ENCODE measurements around the gene DDX17.

Gene DDX17

DNA sequence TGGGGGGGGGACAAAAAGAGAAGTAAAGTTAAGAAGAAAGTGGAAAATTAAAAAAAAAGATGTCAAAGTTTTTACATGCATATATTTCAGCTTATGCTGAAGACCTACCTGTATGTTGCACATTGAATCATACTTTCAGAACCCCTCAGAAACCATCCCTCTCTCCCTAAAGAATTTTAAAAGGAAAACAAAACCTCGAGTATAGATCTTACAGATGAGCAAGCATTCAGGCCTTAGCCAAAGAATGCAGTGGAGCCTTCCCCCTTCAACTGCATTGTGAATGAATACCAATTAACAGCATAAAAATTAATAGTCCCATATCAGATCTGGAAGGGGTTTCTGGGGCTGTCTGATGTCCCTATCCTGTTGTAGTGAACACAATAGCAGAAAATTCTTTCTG, 21.9 kb downstream of the DDX17 start:
- CTCF ChIA-PET = interaction anchor here (0.6 kb wide), 1 partner anchor 88 kb away, joined by 3 read pairs; no protein-coding TSS in a partner anchor

DNA sequence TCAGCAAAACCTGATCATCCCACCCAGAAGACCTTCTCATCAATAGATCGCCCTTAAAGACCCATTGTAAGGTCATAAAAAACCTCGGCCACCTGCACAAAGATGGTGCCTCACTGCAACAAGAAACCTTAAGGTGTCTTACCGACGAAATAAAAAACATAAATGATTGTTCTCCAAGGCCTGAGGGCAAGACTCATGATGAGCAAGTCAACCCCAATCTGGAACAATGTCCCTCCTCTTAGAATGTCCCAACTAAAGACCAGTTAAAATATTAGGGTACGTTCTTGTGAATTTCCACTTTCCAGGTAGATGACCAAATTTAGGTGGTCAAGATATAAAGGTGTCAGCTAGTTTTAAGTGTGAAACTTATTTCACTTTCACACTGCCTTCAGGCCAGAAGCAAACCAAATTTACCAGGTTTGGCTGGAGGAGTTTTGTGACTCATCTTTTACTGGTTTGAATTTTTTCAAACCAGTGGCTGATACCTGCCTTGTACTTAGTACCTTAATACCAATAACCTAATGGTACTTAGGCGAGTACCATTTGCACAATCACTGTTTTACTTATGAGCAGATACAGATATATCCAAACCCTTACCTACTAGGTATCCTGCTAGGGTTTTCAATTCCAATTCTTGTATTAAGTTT, 23.3 kb downstream of the DDX17 start:
- ChIA-PET CTCF (interaction anchor here (0.7 kb wide), 1 partner anchor 15 kb away, joined by 3 read pairs; the partner anchor contains the start of gene KDELR3), POLR2A (no interaction called here)
- no peak for DNase-seq (ENCODE audit: extremely low spot score)
- no peak for TF ChIP-seq SUZ12 (IDR thresholded peaks at IDR 0.05)
- no peak for TF ChIP-seq ZNF384 (IDR thresholded peaks at IDR 0.05)
- no peak for TF ChIP-seq BHLHE40 (IDR thresholded peaks at IDR 0.05; ENCODE audit: borderline replicate concordance)
- no peak for TF ChIP-seq FOXM1 (IDR thresholded peaks at IDR 0.05; ENCODE audit: borderline replicate concordance)
- TF ChIP-seq HDGF (IDR thresholded peaks at IDR 0.05; ENCODE audit: borderline replicate concordance) = no peak
- no peak for TF ChIP-seq NFRKB (IDR thresholded peaks at IDR 0.05)

More for the DNA sequence above, 21.9 kb downstream of the DDX17 start:
- POLR2A ChIA-PET = interaction anchor here (1.0 to 2.3 kb wide), 3 partner anchors 11 to 21 kb away, joined by 3 to 9 read pairs (median 5); partner anchors contain the start of gene KDELR3
- no peak for DNase-seq (ENCODE audit: extremely low spot score)
- TF ChIP-seq ARNT (IDR thresholded peaks at IDR 0.05) (no peak), ZNF384 (IDR thresholded peaks at IDR 0.05) (no peak), FOXM1 (IDR thresholded peaks at IDR 0.05; ENCODE audit: borderline replicate concordance) (no peak), TARDBP (IDR thresholded peaks at IDR 0.05) (no peak), NFRKB (IDR thresholded peaks at IDR 0.05) (no peak), HDGF (IDR thresholded peaks at IDR 0.05; ENCODE audit: borderline replicate concordance) (no peak), FOXA1 (IDR thresholded peaks at IDR 0.05) (no peak), SP1 (IDR thresholded peaks at IDR 0.05) (no peak), CTBP1 (IDR thresholded peaks at IDR 0.05; ENCODE audit: borderline replicate concordance) (no peak), SUZ12 (IDR thresholded peaks at IDR 0.05) (no peak), BHLHE40 (IDR thresholded peaks at IDR 0.05; ENCODE audit: borderline replicate concordance) (no peak), LEF1 (IDR thresholded peaks at IDR 0.05; ENCODE audit: borderline replicate concordance) (no peak), L3MBTL2 (conservative IDR thresholded peaks at IDR 0.05) (no peak), FOXK2 (IDR thresholded peaks at IDR 0.05) (no peak), ELF4 (IDR thresholded peaks at IDR 0.05) (no peak)
- TF ChIP-seq, protein P1, sequence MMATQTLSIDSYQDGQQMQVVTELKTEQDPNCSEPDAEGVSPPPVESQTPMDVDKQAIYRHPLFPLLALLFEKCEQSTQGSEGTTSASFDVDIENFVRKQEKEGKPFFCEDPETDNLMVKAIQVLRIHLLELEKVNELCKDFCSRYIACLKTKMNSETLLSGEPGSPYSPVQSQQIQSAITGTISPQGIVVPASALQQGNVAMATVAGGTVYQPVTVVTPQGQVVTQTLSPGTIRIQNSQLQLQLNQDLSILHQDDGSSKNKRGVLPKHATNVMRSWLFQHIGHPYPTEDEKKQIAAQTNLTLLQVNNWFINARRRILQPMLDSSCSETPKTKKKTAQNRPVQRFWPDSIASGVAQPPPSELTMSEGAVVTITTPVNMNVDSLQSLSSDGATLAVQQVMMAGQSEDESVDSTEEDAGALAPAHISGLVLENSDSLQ (IDR thresholded peaks at IDR 0.05) = no peak

DNA sequence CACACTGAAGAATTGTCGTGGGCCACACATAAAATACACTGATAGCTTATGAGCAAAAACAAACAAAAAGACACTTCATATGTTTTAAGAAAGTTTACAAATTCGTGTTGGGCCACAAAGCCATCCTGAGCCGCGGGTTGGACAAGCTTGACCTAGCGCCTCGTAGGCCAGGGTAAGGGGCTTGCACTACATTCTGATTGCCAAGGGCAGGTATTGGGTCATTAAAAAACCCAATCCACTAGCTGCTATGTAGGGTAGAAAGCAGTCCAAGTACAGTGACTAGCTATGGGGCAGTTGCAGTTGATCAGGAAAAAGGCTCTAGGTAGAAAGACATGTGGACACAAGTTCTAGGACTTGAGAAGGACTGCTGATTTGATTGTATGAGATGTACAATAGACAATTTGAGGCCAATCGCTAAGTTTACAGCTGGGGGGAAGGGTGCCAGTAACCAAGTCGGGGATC, 24.2 kb downstream of the DDX17 start:
- ChIA-PET POLR2A (interaction anchor here (0.8 to 2.8 kb wide), 3 partner anchors 13 to 89 kb away, joined by 3 to 10 read pairs (median 3); no protein-coding TSS in a partner anchor), CTCF (interaction anchor here (0.7 kb wide), 1 partner anchor 14 kb away, joined by 3 read pairs; the partner anchor contains the start of gene KDELR3)
- TF ChIP-seq ELF4 (IDR thresholded peaks at IDR 0.05) = 0 out of 2 replicates have a peak, but pooled peaks have one; percentile 17
- TF ChIP-seq FOXA1 (IDR thresholded peaks at IDR 0.05) = no peak
- DNase-seq (ENCODE audit: extremely low spot score) = no peak

DNA sequence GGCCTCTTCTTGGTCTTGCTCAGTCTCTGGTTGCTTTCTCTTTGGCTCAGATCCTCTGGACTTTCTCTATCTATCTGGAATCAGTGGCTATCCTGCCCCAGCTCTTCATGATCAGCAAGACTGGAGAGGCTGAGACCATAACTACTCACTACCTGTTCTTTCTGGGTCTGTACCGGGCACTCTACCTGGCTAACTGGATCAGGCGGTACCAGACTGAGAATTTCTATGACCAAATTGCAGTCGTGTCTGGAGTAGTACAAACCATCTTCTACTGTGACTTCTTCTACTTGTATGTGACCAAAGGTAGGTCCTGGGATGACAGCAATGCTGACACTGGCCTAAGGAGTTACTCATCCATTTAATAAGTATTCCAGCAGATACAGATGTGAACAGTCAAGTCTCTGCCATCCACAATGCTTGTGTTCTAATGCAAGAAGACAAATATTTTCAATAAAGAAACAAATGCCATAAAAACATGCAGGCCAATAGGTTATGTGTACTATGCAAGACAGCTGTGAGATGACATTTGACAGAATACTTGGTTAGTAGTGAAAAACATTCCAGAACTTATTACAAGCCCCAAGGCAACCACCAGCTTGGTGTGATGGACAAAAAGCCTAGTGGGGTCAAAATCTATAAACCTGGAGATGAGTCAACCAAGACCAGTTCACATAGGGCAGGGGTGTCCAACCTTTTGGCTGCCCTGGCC, 24.8 kb downstream of the DDX17 start:
- TF ChIP-seq FOXK2 (IDR thresholded peaks at IDR 0.05) (no peak), NFRKB (IDR thresholded peaks at IDR 0.05) (no peak), TARDBP (IDR thresholded peaks at IDR 0.05) (no peak), SUZ12 (IDR thresholded peaks at IDR 0.05) (no peak), ELF4 (IDR thresholded peaks at IDR 0.05) (no peak), BHLHE40 (IDR thresholded peaks at IDR 0.05; ENCODE audit: borderline replicate concordance) (no peak), SP1 (IDR thresholded peaks at IDR 0.05) (no peak), ARNT (IDR thresholded peaks at IDR 0.05) (no peak), LEF1 (IDR thresholded peaks at IDR 0.05; ENCODE audit: borderline replicate concordance) (no peak), CTBP1 (IDR thresholded peaks at IDR 0.05; ENCODE audit: borderline replicate concordance) (no peak), FOXM1 (IDR thresholded peaks at IDR 0.05; ENCODE audit: borderline replicate concordance) (no peak), L3MBTL2 (conservative IDR thresholded peaks at IDR 0.05) (no peak)
- TF ChIP-seq, protein P1 (IDR thresholded peaks at IDR 0.05) = no peak
- ChIA-PET CTCF (no interaction called here), POLR2A (interaction anchor here (0.8 to 2.8 kb wide), 5 partner anchors 8 to 89 kb away, joined by 3 to 10 read pairs (median 3); partner anchors contain the start of gene KDELR3)
- DNase-seq (ENCODE audit: extremely low spot score) = no peak

GRCh38 chr22:38479096-38479837, 26.8 kb downstream of the DDX17 start:
- DNase-seq (ENCODE audit: extremely low spot score) = no peak
- ChIA-PET CTCF (no interaction called here), POLR2A (interaction anchor here (1.0 to 2.8 kb wide), 2 partner anchors 16 to 23 kb away, joined by 3 to 10 read pairs; no protein-coding TSS in a partner anchor)
- TF ChIP-seq FOXK2 (IDR thresholded peaks at IDR 0.05) = no peak
- TF ChIP-seq TARDBP (IDR thresholded peaks at IDR 0.05) = no peak
- TF ChIP-seq ELF4 (IDR thresholded peaks at IDR 0.05) = no peak
- TF ChIP-seq L3MBTL2 (conservative IDR thresholded peaks at IDR 0.05) = no peak
- TF ChIP-seq BHLHE40 (IDR thresholded peaks at IDR 0.05; ENCODE audit: borderline replicate concordance) = no peak
- no peak for TF ChIP-seq ARNT (IDR thresholded peaks at IDR 0.05)
- no peak for TF ChIP-seq CTBP1 (IDR thresholded peaks at IDR 0.05; ENCODE audit: borderline replicate concordance)
- TF ChIP-seq LEF1 (IDR thresholded peaks at IDR 0.05; ENCODE audit: borderline replicate concordance) = no peak
- TF ChIP-seq SUZ12 (IDR thresholded peaks at IDR 0.05) = no peak
- no peak for TF ChIP-seq SP1 (IDR thresholded peaks at IDR 0.05)
- TF ChIP-seq NFRKB (IDR thresholded peaks at IDR 0.05) = no peak
- no peak for TF ChIP-seq ZNF384 (IDR thresholded peaks at IDR 0.05)
- TF ChIP-seq FOXM1 (IDR thresholded peaks at IDR 0.05; ENCODE audit: borderline replicate concordance) = no peak
- TF ChIP-seq HDGF (IDR thresholded peaks at IDR 0.05; ENCODE audit: borderline replicate concordance) = no peak
- TF ChIP-seq FOXA1 (IDR thresholded peaks at IDR 0.05) = no peak

Measured in HEK293T (cell line).